ENCODE results near the gene RAB25. TPM values are rescaled to one million over a fixed set of nuclear protein-coding genes. Genes with fewer than 3 reads are reported as not detected.

The RAB25 gene
- total RNA-seq, 3 donors from 2014 or later (not counting 1 experiment from before 2014, with no cell fraction given) = 0.82 TPM; not detected in 2

GRCh38 chr1:156077430-156077760 is 16.4 kb downstream of the RAB25 start:
- H3K27ac ChIP-seq (ENCODE audit: low read length) = no peak overlapping the region
- H3K27me3 ChIP-seq (ENCODE audit: control insufficient read depth, insufficient read depth, low read length) = peaks cover 8% of the 10 kb centered on the region
- Mint-ChIP-seq H3K4me3 (peak overlapping the region; percentile 73), H3K27ac (no peak overlapping the region), H3K27me3 (ENCODE audit: low read depth in 2 of 2) (peaks cover 0 to 16% of the 10 kb centered on the region in 2 donors), H3K4me1 (peaks cover 0 to 14% of the 10 kb centered on the region in 2 donors), H3K36me3 (no peaks in the 10 kb centered on the region), H3K9me3 (no peaks in the 10 kb centered on the region)
- no peaks in the 10 kb centered on the region for H3K9me3 ChIP-seq (ENCODE audit: control insufficient read depth, insufficient read depth, low read length)
- H3K36me3 ChIP-seq (ENCODE audit: control insufficient read depth, insufficient read depth, low read length) = no peaks in the 10 kb centered on the region
- WGBS (ENCODE audit: insufficient coverage) = 96% methylated on average over 18 of the region's 19 CpGs
- DNase-seq (no peak), ATAC-seq (no peak)
- H3K4me3 ChIP-seq (ENCODE audit: low read length) = no peak overlapping the region
- intact Hi-C loops (cut with micrococcal nuclease) = no loop called here
- no peak for TF ChIP-seq CTCF (IDR thresholded peaks at IDR 0.05)
- H3K4me1 ChIP-seq (ENCODE audit: control insufficient read depth, insufficient read depth, low read length) = peaks cover 30% of the 10 kb centered on the region

- Histone ChIP-seq H3K27me3 (ENCODE audit: control insufficient read depth, insufficient read depth, low read length) (peaks cover 11% of the 10 kb centered on the region), H3K27ac (ENCODE audit: low read length) (no peak overlapping the region), H3K36me3 (ENCODE audit: control insufficient read depth, insufficient read depth, low read length) (no peaks in the 10 kb centered on the region), H3K4me3 (ENCODE audit: low read length) (no peak overlapping the region), H3K9me3 (ENCODE audit: control insufficient read depth, insufficient read depth, low read length) (no peaks in the 10 kb centered on the region), H3K4me1 (ENCODE audit: control insufficient read depth, insufficient read depth, low read length) (peaks cover 37% of the 10 kb centered on the region)
- Mint-ChIP-seq H3K4me3 (peak overlapping the region; percentile 33), H3K36me3 (no peaks in the 10 kb centered on the region), H3K9me3 (no peaks in the 10 kb centered on the region), H3K27me3 (ENCODE audit: low read depth in 2 of 2) (peaks cover 0 to 25% of the 10 kb centered on the region in 2 donors), H3K27ac (no peak overlapping the region), H3K4me1 (peaks cover 0 to 19% of the 10 kb centered on the region in 2 donors)
- WGBS (ENCODE audit: insufficient coverage) = 88% methylated on average over 5 of the region's 5 CpGs
- ATAC-seq (no peak), DNase-seq (no peak)
- intact Hi-C loops (cut with micrococcal nuclease) = no loop called here
- no peak for TF ChIP-seq CTCF (IDR thresholded peaks at IDR 0.05)
Measured at GRCh38 chr1:156078728-156079127, 17.8 kb downstream of the RAB25 start.

- peak overlapping the region; percentile 55 for H3K4me3 Mint-ChIP-seq
- WGBS (ENCODE audit: insufficient coverage) = 90% methylated on average over 5 of the region's 5 CpGs
- Histone ChIP-seq H3K27me3 (ENCODE audit: control insufficient read depth, insufficient read depth, low read length) (peaks cover 15% of the 10 kb centered on the region), H3K4me1 (ENCODE audit: control insufficient read depth, insufficient read depth, low read length) (peaks cover 37% of the 10 kb centered on the region), H3K27ac (ENCODE audit: low read length) (no peak overlapping the region), H3K4me3 (ENCODE audit: low read length) (no peak overlapping the region), H3K36me3 (ENCODE audit: control insufficient read depth, insufficient read depth, low read length) (no peaks in the 10 kb centered on the region), H3K9me3 (ENCODE audit: control insufficient read depth, insufficient read depth, low read length) (no peaks in the 10 kb centered on the region)
- DNase-seq (no peak), ATAC-seq (no peak)
- peaks cover 0 to 28% of the 10 kb centered on the region in 2 donors for H3K27me3 Mint-ChIP-seq (ENCODE audit: low read depth in 2 of 2)
- no peak for TF ChIP-seq CTCF (IDR thresholded peaks at IDR 0.05)
- no peaks in the 10 kb centered on the region for H3K36me3 Mint-ChIP-seq
- H3K9me3 Mint-ChIP-seq = no peaks in the 10 kb centered on the region
- peaks cover 0 to 19% of the 10 kb centered on the region in 2 donors for H3K4me1 Mint-ChIP-seq
- intact Hi-C loops (cut with micrococcal nuclease) = no loop called here
- H3K27ac Mint-ChIP-seq = no peak overlapping the region
Measured at GRCh38 chr1:156079762-156080161, 18.8 kb downstream of the RAB25 start.

GRCh38 chr1:156080241-156080862 is 19.4 kb downstream of the RAB25 start:
- intact Hi-C loops (cut with micrococcal nuclease) = no loop called here
- no peak overlapping the region for H3K4me3 ChIP-seq (ENCODE audit: low read length)
- Mint-ChIP-seq H3K27me3 (ENCODE audit: low read depth in 2 of 2) (peaks cover 0 to 30% of the 10 kb centered on the region in 2 donors), H3K27ac (no peak overlapping the region), H3K9me3 (no peaks in the 10 kb centered on the region), H3K36me3 (no peaks in the 10 kb centered on the region), H3K4me1 (peaks cover 0 to 18% of the 10 kb centered on the region in 2 donors), H3K4me3 (no peak overlapping the region)
- TF ChIP-seq CTCF (IDR thresholded peaks at IDR 0.05) = no peak
- DNase-seq (no peak), ATAC-seq (no peak)
- no peaks in the 10 kb centered on the region for H3K36me3 ChIP-seq (ENCODE audit: control insufficient read depth, insufficient read depth, low read length)
- peaks cover 37% of the 10 kb centered on the region for H3K4me1 ChIP-seq (ENCODE audit: control insufficient read depth, insufficient read depth, low read length)
- no peak overlapping the region for H3K27ac ChIP-seq (ENCODE audit: low read length)
- 91% methylated on average over 6 of the region's 8 CpGs for WGBS (ENCODE audit: insufficient coverage)
- H3K27me3 ChIP-seq (ENCODE audit: control insufficient read depth, insufficient read depth, low read length) = peaks cover 15% of the 10 kb centered on the region
- no peaks in the 10 kb centered on the region for H3K9me3 ChIP-seq (ENCODE audit: control insufficient read depth, insufficient read depth, low read length)
